NCI-H1417 treated with DMSO at 0.1 percent for 48 hours (cell line): ENCODE results near the gene TRPM3.
"Not testable (repeated sequence)": the region's sequence is repeated elsewhere in the genome, so short reads cannot be mapped to it uniquely, and the experiment has no call there.

Experiments
- DNase-seq: peaks from one replicate; lab custom pipeline; 2025; lab: John Stamatoyannopoulos, UW

TRPM3 gene

DNA sequence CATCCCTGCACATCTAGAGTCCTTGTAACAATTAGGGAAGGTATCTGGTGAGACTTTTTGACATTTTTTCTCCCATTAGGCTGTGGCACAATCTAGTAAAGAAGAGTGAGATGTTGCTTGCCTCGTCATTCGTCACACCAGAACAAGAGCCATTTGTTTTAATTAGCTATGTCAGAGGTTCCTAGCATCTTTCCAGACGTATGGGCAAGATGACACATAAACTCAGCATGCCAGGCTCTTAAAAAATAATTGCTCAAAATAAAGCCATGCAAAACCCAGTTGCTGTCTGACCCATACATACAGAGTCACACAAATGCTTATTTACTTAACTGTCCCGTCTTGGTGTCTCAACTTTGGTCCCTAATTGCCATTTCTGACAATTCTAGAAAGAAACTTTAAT lies 125.9 kb downstream of the TRPM3 start:
- DNase-seq, result no peak

DNA sequence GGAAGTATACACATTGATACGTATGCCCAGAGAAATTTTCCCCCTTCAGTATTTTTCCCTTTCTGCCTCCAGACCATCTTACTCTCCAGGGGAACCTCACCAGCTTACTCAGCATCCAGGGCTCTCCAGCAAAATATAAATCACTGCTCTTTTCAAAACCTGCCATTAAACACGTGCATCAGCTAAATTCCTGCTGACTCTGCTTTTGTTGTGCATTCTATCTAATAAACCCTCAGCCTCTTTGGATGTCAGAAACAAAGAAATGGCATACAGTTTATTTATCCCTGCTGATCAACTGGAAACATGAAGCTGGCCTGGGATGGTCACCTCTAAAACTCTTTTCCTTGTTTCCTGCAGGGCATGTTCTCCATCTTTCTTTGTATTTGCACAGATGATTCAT lies 126.8 kb downstream of the TRPM3 start:
- peak; percentile 11 for DNase-seq

DNA sequence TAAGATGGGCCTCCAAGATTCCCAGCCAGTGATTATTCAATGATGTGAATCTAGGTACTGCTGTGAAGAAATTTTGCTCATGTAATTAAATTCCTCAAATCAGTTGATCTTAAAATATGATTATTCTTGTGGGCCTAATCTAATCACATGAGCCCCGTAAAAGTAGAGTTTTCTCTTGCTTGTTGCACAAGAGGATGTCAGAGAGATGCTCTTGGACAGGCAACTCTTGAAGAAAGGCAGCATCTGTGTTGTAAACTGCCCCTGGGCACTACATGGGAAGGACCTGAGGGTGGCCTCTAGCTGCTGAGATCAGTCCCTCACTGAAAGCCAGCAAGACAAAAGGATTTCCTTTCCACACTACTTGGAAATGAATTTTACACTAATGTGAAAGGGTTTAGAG lies 132.9 kb downstream of the TRPM3 start:
- DNase-seq, result no peak

DNA sequence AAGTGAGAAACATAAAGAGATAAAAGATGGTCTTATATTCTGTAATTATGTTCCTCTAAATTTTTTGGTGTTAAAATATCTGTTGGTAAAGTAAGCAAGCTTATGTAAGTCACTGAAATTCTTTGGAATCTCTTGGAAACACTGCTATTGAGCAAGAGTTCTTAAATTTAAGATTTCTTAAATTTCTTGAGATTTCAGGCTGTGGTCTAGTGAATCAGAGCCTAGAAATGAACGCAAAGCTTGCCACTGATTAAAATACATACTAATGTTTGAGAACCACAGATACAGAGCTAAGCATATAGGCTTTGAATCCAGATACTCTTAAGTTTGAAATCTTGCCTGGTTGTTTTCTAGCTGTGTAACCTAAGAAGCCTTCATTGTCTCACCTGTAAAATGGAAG lies 133.4 kb downstream of the TRPM3 start:
- DNase-seq, result no peak

DNA sequence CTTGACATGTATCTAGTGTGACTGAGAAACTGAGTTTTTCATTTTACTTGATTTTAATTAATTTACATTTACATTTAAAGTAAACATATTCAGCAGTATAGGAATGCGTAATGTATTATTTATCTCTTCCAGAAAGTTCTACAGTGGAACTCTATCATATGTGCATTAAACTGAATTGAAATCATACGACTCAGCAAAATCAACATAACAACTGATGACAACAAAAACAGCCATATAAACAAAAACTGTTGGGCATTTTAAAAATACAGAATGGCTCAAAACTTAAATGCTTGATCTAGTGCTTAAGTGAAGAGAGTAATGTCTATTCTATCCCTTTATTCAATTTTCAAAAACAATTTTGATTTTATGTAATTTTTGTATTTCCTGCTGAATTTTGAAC lies 134.4 kb downstream of the TRPM3 start:
- no peak for DNase-seq

DNA sequence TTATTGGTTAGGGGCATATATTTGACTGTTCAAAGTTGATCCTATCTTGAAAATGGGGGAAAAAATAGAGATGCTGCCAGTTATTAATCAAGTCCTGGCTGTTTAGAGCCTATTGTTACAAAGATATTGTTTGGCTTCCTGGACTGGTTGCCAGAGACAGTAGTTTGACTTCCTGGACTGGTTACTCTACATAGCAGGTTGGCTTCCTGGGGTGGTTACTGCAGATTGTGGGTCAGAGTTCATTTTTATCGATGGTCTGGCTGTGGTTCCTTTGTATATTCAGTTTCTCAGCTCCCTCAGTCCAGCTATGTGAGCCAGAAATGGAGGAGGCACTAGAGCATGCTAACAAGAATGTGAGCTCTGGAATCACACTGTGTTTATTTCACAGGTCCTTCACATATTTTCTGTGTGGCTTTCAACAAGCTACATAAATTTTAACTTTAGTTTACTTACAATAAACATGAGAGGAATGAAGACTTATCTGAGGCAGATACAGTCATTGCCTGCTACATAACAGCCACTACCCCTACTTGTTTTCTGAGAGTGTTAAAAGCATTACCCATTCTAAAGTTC lies 137.6 kb downstream of the TRPM3 start:
- no peak for DNase-seq

DNA sequence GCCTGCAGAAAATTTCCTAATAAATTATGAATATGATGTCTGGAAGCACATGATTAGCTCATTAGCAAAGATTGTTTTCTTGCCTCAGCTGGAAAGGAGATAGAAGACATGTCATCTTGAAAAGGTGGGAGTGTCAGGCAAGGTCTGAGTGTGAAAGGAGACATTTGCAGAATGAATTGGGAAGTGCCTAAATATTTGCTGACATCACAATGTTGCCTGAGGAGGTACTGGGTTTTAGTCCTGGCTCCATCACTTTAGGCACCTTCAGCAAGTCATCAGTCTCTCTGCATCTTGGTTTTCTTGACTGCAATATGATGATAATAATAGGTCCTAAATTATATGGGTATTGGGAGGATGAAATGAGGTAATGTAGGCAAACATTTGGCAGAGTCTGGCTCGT lies 140.1 kb downstream of the TRPM3 start:
- DNase-seq, result no peak

DNA sequence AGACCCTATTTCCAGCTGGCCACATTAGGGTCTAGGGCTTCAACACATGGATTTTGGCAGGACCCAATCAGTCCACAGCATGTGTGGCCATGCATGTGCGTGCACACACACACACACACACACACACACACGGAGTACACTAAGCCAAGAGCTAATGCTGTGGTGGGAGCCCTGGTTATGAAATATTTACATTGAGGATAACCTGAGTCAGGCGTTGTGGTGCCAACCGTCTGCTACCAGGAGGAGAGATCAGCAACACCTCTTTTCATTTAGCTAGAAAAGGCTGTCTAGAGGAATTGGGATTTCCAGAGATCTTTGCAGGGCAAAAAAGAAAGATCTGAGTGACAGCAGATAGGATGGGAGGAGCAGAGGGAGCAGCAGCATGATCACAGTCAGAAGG lies 141.5 kb downstream of the TRPM3 start:
- DNase-seq, result no peak

DNA sequence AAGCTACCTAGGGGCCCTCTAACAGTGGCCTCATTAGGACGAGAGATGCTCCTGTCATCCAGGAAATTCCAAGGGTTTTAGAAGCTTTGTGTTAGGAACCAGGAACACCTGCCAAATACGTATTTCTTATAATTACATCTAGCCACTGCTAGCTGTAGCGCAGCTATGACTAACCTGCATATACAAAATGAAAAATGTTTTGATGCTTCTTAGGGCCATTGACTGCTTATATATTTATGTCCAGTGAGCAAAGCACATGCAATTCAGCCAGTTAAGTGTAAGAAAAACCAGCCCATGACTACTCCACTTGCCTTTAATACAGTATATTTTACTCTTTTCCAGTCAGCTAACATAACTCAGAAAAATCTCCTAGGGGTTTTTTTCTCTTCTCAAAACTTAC lies 143.3 kb downstream of the TRPM3 start:
- no peak for DNase-seq

DNA sequence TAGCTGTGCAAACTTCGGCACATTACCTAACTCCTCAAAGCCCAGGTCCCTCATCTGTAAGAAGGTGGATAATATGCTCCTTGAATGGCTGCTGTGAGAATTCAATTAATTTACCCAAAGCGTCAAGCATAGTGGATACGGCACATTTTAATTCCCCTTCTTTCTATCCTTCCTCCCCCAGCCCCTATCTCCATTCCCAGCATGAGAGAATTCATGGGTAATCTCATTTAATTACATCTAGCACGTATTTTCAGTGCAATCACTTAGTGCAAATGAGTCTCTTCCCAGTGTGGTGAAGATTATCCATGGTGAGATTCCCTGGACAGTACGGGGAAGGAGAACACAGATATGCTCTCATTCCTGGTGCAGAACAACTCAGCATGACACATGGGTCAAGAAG lies 145.6 kb downstream of the TRPM3 start:
- no peak for DNase-seq

DNA sequence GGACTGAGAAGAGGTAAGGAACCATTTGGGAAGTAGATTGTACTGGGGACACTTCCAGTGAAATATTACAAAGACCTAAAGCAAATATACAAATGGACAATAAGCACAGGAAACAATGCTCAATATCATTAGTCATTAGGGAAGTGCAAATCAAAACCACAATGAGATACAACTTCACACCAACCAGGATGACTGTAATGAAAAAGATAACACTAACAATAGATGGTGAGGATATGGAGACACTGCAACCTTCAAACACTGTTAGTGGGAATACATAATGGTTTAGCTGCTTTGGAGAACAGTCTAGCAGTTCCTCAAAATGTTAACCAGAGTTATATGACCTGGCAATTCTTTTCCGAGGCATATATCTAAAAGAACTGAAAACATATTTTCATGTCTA lies 149.7 kb downstream of the TRPM3 start:
- no peak for DNase-seq

DNA sequence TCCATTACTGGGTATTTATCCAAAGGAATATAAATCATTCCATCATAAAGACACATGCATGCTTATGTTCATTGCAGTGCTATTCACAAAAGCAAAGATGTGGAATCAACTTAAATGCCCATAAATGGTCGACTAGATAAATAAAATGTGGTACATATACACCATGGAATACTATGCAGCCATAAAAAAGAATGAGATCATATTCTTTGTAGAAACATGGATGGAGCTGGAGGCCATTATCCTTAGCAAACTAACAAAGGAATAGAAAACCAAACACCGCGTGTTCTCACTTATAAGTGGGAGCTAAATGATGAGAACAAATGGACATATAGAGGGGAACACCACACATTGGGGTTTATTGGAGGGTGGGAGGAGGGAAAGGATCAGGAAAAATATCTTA lies 155.0 kb downstream of the TRPM3 start:
- DNase-seq, result not testable (repeated sequence)

DNA sequence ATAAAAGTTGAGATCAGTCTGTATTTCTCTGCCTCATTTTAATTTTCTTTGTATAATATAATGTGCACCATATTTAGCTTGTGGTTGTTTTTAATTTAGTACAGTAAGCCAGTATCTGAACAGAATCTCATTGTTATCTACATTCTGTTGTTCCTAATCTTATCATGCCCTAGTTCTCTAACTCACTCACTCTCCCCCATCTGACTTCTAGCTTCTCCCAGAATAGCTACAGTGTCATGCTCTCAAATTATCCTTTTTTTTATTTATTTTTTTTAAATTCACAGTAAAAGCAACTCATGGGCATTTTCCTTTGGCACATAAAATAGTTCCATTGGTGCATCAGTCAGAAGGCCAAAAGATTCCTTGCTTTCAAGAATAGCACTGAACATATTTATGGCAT lies 156.6 kb downstream of the TRPM3 start:
- no peak for DNase-seq

DNA sequence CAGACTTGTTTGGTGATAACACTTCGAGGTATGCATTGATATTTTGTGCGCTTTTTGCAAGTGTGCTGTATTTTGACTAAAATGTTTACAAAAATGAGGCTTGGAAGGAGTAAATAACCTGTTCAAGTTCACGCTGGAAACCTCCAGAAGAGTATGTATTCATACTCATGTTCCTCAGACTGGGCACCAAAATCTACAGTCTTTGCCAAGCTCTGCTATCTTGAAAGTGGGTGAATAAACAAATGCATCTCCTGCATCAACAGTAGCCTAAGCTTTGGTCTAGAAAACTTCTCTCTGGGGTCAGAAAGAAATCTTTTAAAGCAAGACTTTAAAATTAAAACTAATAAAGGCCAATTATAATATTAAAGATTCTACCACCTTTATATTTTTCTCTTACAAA lies 157.9 kb downstream of the TRPM3 start:
- no peak for DNase-seq

DNA sequence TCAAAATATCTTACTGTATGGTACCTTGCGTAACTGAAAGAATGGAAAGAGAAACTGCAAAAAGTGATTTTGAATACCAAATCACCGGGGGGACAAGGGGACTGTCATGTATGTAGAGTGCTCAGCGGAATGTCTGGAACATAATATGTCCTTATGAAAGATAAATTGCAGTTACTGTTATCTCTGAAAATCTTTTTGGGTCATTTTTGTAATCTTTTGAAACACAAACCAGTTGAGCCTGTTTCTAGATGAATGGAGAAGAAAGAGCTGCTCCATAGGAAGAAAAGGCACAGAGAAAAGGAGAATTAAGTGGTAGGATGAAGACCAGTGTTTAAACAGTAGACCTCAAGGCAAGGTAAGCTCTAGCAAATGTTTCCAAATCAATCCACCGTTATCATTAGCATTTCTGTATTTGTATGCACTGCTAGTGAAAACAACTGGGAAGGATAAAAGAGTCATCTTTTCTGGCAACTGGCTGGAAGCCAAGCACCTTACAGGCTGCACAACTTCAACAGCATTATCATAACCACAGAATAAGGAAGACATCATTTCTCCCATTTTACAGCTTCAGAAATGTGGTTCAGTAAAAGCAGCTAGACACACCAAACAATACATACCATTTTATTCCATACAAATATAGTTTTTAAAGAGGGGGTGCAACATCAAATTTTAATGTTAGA lies 158.5 kb downstream of the TRPM3 start:
- no peak for DNase-seq

DNA sequence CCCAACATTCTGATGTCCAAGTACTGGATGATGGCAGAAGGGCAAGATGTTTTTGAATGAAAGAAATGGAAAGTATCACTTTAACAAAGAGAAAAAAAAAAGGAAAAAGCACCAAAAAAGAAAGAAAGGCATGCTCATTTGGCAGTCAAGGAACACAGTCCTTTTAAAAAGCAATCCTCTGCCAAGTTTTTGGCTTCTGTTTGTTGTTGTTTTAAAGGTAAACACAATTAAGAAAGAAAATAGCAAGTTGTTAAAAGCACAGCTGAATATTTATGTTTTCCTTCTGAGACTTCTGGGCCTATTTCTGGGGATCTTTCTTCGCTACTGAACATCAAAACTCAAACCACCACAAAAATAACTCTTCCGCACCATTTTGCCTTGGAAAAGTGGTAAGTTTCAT lies 162.1 kb downstream of the TRPM3 start:
- DNase-seq, result no peak

DNA sequence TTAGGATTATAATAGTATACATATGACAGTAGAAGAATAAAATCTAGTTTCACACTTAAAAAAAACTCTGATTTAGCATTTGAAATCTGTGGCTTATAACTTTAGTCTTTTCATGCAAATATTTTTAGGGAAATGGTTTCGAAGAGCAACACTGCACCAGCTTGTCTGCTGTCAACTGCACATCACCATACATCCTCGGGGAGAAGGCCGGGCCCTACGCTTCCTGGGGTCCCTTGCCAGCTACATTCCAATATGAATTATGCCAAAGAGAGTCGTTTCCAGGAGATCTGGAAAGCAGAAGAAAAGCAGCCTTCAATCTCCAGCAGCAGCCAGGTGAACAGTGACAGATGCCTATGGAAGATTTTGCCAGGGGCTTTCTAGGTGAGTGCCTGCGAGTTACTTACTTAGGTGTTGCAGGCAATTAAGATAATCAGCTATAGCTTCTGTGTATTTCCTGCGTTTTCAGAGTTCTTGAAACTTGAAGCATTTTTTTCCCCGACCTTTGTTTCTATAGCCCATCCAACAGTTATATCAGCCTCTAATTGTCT lies 166.8 kb downstream of the TRPM3 start:
- DNase-seq, result no peak

DNA sequence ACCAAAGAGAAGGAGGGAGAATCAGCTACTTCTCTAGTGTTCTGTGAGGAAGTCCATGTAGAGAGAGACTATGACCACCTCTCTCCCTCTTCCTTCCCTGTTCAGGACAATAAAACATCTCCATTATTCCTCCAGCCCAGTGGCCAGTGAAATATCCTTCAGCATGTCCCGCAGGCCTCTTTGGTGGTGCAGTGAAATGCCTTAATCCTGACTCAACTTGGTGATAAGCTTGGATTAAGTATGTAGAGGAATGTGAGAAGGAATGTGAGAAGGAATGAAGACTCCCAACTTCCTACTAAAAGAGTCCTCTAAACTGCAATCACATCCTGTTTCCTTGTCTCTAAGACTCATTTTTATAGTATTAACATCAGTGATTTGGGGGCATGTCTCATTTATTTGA lies 167.3 kb downstream of the TRPM3 start:
- DNase-seq, result no peak

DNA sequence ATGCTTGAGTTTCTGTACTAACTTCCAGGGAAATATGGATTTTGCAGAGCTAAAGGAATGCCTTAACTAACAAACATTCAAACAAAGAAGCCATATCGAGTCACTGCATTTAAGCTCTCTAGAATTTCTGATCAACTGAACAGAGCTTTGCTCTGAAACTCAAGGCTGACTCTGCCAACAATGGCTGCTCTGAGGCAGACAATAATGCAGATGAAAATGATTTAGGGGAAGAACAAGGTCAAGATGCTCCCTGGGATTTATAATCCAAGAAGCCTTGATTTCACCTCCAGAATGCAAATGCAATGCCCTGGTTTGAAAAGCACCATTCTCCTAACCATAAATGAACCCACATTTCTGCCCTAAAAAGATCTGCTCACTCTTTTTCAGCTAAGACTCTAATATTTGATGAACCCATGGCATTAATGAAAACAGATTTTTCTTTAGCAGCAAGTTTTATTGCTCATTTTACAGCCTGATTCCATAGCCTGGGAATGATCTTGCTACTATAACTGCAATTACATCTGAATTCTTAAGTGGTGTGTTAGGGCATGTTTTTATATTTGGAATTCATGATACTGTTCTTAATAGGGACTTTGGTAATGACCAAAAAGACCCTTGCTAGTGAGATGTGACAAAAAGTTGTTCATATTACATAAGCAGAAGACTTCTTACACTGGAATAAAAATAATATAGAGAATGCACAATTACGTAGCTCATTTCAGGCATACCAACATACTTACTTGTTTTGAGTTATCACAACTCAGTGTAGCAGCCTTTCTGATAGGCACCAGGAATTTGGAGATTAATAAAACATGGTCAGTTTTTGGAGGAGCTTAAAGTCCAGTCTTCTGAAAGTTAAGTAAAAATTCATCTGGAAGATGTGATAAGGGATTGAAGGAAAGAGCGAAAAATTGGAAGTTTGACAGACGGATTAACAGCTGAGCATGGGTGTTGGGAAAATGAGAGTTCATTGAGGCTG lies 169.4 kb downstream of the TRPM3 start:
- no peak for DNase-seq

DNA sequence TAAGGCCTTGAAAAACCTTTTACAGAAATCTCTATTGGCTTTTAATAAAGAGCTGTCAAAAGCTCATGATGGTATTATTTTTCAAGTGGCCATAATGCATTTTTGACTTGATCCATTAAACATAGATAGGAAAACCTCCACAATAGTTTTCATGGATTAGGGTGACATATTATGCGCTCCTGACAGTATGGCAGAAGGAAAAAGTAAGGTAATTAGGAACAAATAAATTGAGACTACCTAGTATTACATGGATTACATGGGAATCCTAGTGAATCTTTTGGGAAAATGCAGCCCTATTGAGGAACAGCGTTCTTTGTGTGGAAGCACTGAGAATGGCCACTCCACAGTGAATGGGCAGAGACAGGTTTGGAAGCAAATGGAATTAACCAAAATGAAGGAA lies 171.2 kb downstream of the TRPM3 start:
- DNase-seq, result no peak

DNA sequence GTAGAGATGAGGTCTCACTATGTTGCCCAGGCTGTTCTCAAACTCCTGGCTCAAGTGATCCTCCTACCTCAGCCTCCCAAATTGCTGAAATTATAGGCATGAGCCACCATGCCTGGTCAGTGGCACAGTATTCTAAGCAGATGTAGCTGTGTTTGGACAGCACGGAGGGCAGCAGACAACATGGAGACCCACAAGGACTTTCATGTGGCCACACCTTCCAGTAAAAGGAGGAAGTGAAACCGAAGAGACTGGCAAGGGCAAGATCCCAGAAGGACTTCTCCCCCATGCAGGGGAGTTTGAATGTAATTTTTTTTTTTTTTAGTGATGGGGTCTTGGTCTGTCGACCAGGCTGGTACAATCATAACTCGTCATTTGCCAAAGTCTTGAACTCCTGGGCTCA lies 172.2 kb downstream of the TRPM3 start:
- DNase-seq, result no peak

DNA sequence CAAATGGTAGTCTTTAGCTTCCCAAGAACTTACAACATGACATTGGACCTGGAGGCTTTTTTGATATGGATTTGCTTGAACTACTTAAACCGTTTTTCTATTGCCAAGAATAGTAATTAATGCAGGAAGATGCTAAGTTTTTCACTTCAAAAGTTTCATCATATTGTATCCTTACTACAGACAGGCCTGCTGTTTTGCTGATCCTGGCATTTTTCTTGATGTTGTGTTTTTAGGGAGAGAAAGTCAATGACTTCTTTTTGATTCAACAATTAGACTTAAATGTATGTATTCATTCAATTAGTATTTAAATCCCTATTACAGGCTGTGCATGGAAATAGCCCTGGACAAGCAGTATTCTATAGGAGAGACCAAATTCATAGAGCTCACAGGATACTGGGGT lies 172.7 kb downstream of the TRPM3 start:
- no peak for DNase-seq

DNA sequence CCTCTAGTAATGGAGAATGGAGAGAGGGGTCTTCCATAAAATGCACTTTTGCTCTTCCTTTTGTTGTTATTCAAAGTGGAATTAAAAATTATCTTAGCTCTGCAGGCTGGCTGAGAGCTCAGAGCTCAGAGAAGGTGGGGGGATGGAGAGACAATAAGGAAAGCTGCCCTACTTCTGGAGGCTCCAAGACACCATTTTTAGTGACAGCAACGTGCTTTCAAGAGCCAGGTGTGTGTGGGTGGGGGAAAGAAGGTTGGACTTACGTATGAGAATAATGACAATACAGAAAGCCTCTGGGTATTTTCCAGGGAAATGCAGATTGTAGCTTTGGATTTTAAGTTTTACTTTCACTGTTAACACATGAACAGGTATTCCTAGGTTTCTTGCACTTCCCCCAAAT lies 173.9 kb downstream of the TRPM3 start:
- DNase-seq, result no peak
